ENCODE measurements around the gene MAST4.
A peak's percentile ranks its signal among the peaks of the same experiment; 100 is the strongest.

The MAST4 gene

GRCh38 chr5:67195406-67196275 is 599.4 kb downstream of the MAST4 start:
- H3K27me3 ChIP-seq (replicated peaks; ENCODE audit: control insufficient read depth, insufficient read depth, low read length): no peaks in the 10 kb centered on the region
- peak overlapping the region; percentile 31 for H3K4me3 ChIP-seq (replicated peaks; ENCODE audit: low read depth, low read length)
- no peak for TF ChIP-seq CTCF (IDR thresholded peaks at IDR 0.05; ENCODE audit: insufficient read depth, low read length, poor library complexity, severe bottlenecking)
- no peaks in the 10 kb centered on the region for H3K36me3 ChIP-seq (ENCODE audit: control insufficient read depth, insufficient read depth, low read length)
- DNase-seq (ENCODE audit: extremely low read depth, insufficient read length): no peak

- Histone ChIP-seq H3K4me3 (replicated peaks; ENCODE audit: low read depth, low read length) (peak within 1 kb of the TSS; percentile 31; the same call in 1 of the 2 replicates), H3K36me3 (ENCODE audit: control insufficient read depth, insufficient read depth, low read length) (no peaks in the 10 kb centered on the region), H3K27me3 (replicated peaks; ENCODE audit: control insufficient read depth, insufficient read depth, low read length) (no peaks in the 10 kb centered on the region)
- no peak for DNase-seq (ENCODE audit: extremely low read depth, insufficient read length)
- TF ChIP-seq CTCF (IDR thresholded peaks at IDR 0.05; ENCODE audit: insufficient read depth, low read length, poor library complexity, severe bottlenecking): no peak
These were observed 600.4 kb downstream of the MAST4 start, which contains the start of gene CD180 for GRCh38 chr5:67196537-67197059. Gene CD180, minus strand, starts transcription at chr5:67196799. Its CDS starts 158 bp downstream, at chr5:67196641.

GRCh38 chr5:67197536-67197935 is 601.3 kb downstream of the MAST4 start:
- Histone ChIP-seq H3K36me3 (ENCODE audit: control insufficient read depth, insufficient read depth, low read length) (no peaks in the 10 kb centered on the region), H3K4me3 (replicated peaks; ENCODE audit: low read depth, low read length) (no peak overlapping the region), H3K27me3 (replicated peaks; ENCODE audit: control insufficient read depth, insufficient read depth, low read length) (no peaks in the 10 kb centered on the region)
- no peak for DNase-seq (ENCODE audit: extremely low read depth, insufficient read length)
- TF ChIP-seq CTCF (IDR thresholded peaks at IDR 0.05; ENCODE audit: insufficient read depth, low read length, poor library complexity, severe bottlenecking): no peak

- no peak overlapping the region for H3K4me3 ChIP-seq (replicated peaks; ENCODE audit: low read depth, low read length)
- TF ChIP-seq CTCF (IDR thresholded peaks at IDR 0.05; ENCODE audit: insufficient read depth, low read length, poor library complexity, severe bottlenecking): no peak
- no peak for DNase-seq (ENCODE audit: extremely low read depth, insufficient read length)
These were observed 602.7 kb downstream of the MAST4 start for GRCh38 chr5:67198917-67199316.

GRCh38 chr5:67199859-67200258 is 603.7 kb downstream of the MAST4 start:
- H3K4me3 ChIP-seq (replicated peaks; ENCODE audit: low read depth, low read length): no peak overlapping the region
- no peaks in the 10 kb centered on the region for H3K27me3 ChIP-seq (replicated peaks; ENCODE audit: control insufficient read depth, insufficient read depth, low read length)
- H3K36me3 ChIP-seq (ENCODE audit: control insufficient read depth, insufficient read depth, low read length): no peaks in the 10 kb centered on the region
- no peak for DNase-seq (ENCODE audit: extremely low read depth, insufficient read length)
- TF ChIP-seq CTCF (IDR thresholded peaks at IDR 0.05; ENCODE audit: insufficient read depth, low read length, poor library complexity, severe bottlenecking): no peak

More at GRCh38 chr5:67198917-67199316, 602.7 kb downstream of the MAST4 start:
- Histone ChIP-seq H3K27me3 (replicated peaks; ENCODE audit: control insufficient read depth, insufficient read depth, low read length) (no peaks in the 10 kb centered on the region), H3K36me3 (ENCODE audit: control insufficient read depth, insufficient read depth, low read length) (no peaks in the 10 kb centered on the region)

Measured in GM06990 (cell line).